Ascending aorta (tissue), 2 donors: Measurements from ENCODE around the gene MTF2. TPM values are rescaled to one million over a fixed set of nuclear protein-coding genes. Genes with fewer than 3 reads are reported as not detected.
"Not testable (repeated sequence)": the region's sequence is repeated elsewhere in the genome, so short reads cannot be mapped to it uniquely, and the experiment has no call there.

Source experiments
- DNase-seq, 2 donors: peaks; one replicate each; pipeline ENCODE4 v3.0.0-alpha.2; 2019; ENCODE audit warnings: low spot score in 2 of 2
- H3K27ac ChIP-seq, 2 donors: fragments of 200-600 bp; sonication (generic); one replicate each; pipeline ENCODE4 v1.5.1; 2016 to 2017; ENCODE audit warnings: mild to moderate bottlenecking in 1 of 2
- H3K27me3 ChIP-seq: fragments of 200-600 bp; sonication (generic); one replicate; pipeline ENCODE4 v1.5.1; 2017
- H3K36me3 ChIP-seq, 2 donors: fragments of 200-600 bp; sonication (generic); one replicate each; pipeline ENCODE4 v1.5.1; 2016
- H3K4me1 ChIP-seq, 2 donors: fragments of 200-600 bp; sonication (generic); one replicate each; pipeline ENCODE4 v1.5.1; 2016 to 2017; ENCODE audit warnings: mild to moderate bottlenecking in 1 of 2
- H3K4me3 ChIP-seq, 2 donors: fragments of 200-600 bp; sonication (generic); one replicate each; pipeline ENCODE4 v1.5.1; 2016 to 2017; ENCODE audit warnings: mild to moderate bottlenecking in 1 of 2
- H3K9me3 ChIP-seq, 2 donors: fragments of 200-600 bp; sonication (generic); one replicate each; pipeline ENCODE4 v1.5.1; 2016
- CTCF ChIP-seq, 3 experiments: fragments of 200-600 bp in 2 of 3; fragments of 450-650 bp in 1 of 3; sonication (generic) in 2 of 3; IDR thresholded peaks; one replicate each; pipeline ENCODE4 v1.5.1; 2016 to 2019; ENCODE audit warnings: antibody characterized with exemption in 3 of 3, mild to moderate bottlenecking in 1 of 3, moderate library complexity in 1 of 3
- intact Hi-C: fragments of 100-400 bp; cut with DNase I; formaldehyde crosslinking; loops from one replicate; pipeline ENCODE4 v1.15.1; 2023
- total RNA-seq: library from RNA; depleted of rRNA; stranded (reverse); fragments of >200 nt; gene quantifications from one replicate; pipeline ENCODE4 v1.1.0, GENCODE V29; 2016

MTF2 gene
- total RNA-seq, 1 donor from 2014 or later, result 2.3 TPM

GRCh38 chr1:93151474-93151873, 72.4 kb downstream of the MTF2 start:
- no peak for DNase-seq
- Histone ChIP-seq H3K9me3 (no peaks in the 10 kb centered on the region), H3K4me1 (no peaks in the 10 kb centered on the region), H3K36me3 (peaks cover 8 to 42% of the 10 kb centered on the region in 2 donors), H3K27ac (no peak overlapping the region), H3K4me3 (no peak overlapping the region), H3K27me3 (no peaks in the 10 kb centered on the region)
- intact Hi-C loops, result no loop called here
- TF ChIP-seq CTCF (IDR thresholded peaks at IDR 0.05), result no peak

- no peak for DNase-seq
- no peaks in the 10 kb centered on the region for H3K9me3 ChIP-seq
- H3K4me3 ChIP-seq, result no peak overlapping the region
- no peak for TF ChIP-seq CTCF (IDR thresholded peaks at IDR 0.05)
- H3K27me3 ChIP-seq, result no peaks in the 10 kb centered on the region
- no peaks in the 10 kb centered on the region for H3K4me1 ChIP-seq
- no peak overlapping the region for H3K27ac ChIP-seq
- intact Hi-C loops, result no loop called here
- peaks cover 15 to 52% of the 10 kb centered on the region in 2 donors for H3K36me3 ChIP-seq
Observed at GRCh38 chr1:93152835-93153234, 73.8 kb downstream of the MTF2 start.

GRCh38 chr1:93154898-93155297, 75.8 kb downstream of the MTF2 start:
- intact Hi-C loops, result no loop called here
- TF ChIP-seq CTCF (IDR thresholded peaks at IDR 0.05), result no peak
- Histone ChIP-seq H3K4me3 (no peak overlapping the region), H3K27ac (no peak overlapping the region), H3K36me3 (peaks cover 26 to 68% of the 10 kb centered on the region in 2 donors), H3K4me1 (no peaks in the 10 kb centered on the region), H3K9me3 (no peaks in the 10 kb centered on the region), H3K27me3 (no peaks in the 10 kb centered on the region)
- no peak for DNase-seq

- no peaks in the 10 kb centered on the region for H3K4me1 ChIP-seq
- H3K36me3 ChIP-seq, result peaks cover 26 to 71% of the 10 kb centered on the region in 2 donors
- no peak for TF ChIP-seq CTCF (IDR thresholded peaks at IDR 0.05)
- intact Hi-C loops, result no loop called here
- no peaks in the 10 kb centered on the region for H3K27me3 ChIP-seq
- H3K4me3 ChIP-seq, result no peak overlapping the region
- DNase-seq, result no peak
- no peaks in the 10 kb centered on the region for H3K9me3 ChIP-seq
- no peak overlapping the region for H3K27ac ChIP-seq
Observed at GRCh38 chr1:93155335-93155734, 76.3 kb downstream of the MTF2 start.

- Histone ChIP-seq H3K9me3 (no peaks in the 10 kb centered on the region), H3K4me1 (no peaks in the 10 kb centered on the region), H3K4me3 (no peak overlapping the region), H3K27ac (no peak overlapping the region), H3K36me3 (peaks cover 26 to 45% of the 10 kb centered on the region in 2 donors), H3K27me3 (no peaks in the 10 kb centered on the region)
- TF ChIP-seq CTCF (IDR thresholded peaks at IDR 0.05), result no peak
- intact Hi-C loops, result no loop called here
- DNase-seq, result no peak
Observed at GRCh38 chr1:93159337-93159736, 80.3 kb downstream of the MTF2 start.

GRCh38 chr1:93163314-93163713, 84.2 kb downstream of the MTF2 start:
- peaks cover 8 to 18% of the 10 kb centered on the region in 2 donors for H3K36me3 ChIP-seq
- not testable (repeated sequence) for H3K4me3 ChIP-seq

More at GRCh38 chr1:93163314-93163713, 84.2 kb downstream of the MTF2 start:
- intact Hi-C loops, H3K27me3 ChIP-seq, H3K4me1 ChIP-seq, DNase-seq, H3K27ac ChIP-seq: not testable (repeated sequence)
- H3K9me3 ChIP-seq, result peaks cover 5 to 17% of the 10 kb centered on the region in 2 donors
